GM23248 (cell line): ENCODE measurements around the gene CEP131. TPM values are rescaled to one million over a fixed set of nuclear protein-coding genes. Genes with fewer than 3 reads are reported as not detected.
"Not testable (repeated sequence)": the region's sequence is repeated elsewhere in the genome, so short reads cannot be mapped to it uniquely, and the experiment has no call there.

Experiments
- DNase-seq: peaks from one replicate; pipeline ENCODE4 v3.0.0-alpha.2; 2015
- H2AFZ ChIP-seq: fragments of 200-600 bp; sonication (generic); 2 replicates; pipeline ENCODE4 v1.6.1; 2016; ENCODE audit warnings: antibody characterized with exemption
- H3F3A ChIP-seq: fragments of 200-600 bp; sonication (generic); 2 replicates; pipeline ENCODE4 v1.6.1; 2016; ENCODE audit warnings: mild to moderate bottlenecking, antibody characterized with exemption, mixed run types; ENCODE audit not compliant: insufficient read depth
- H3K27ac ChIP-seq: fragments of 200-600 bp; sonication (generic); 2 replicates; pipeline ENCODE4 v1.5.1; 2016; ENCODE audit warnings: mild to moderate bottlenecking
- H3K27me3 ChIP-seq: fragments of 200-600 bp; sonication (generic); replicated peaks from 2 replicates; pipeline ENCODE4 v1.6.1; 2016; ENCODE audit warnings: mild to moderate bottlenecking; ENCODE audit not compliant: insufficient read depth
- H3K36me3 ChIP-seq: fragments of 200-600 bp; sonication (generic); 2 replicates; pipeline ENCODE4 v1.6.1; 2016; ENCODE audit warnings: low read depth, mild to moderate bottlenecking
- H3K4me1 ChIP-seq: fragments of 200-600 bp; sonication (generic); 2 replicates; pipeline ENCODE4 v1.6.1; 2016; ENCODE audit warnings: mild to moderate bottlenecking; ENCODE audit not compliant: insufficient read depth
- H3K4me2 ChIP-seq: fragments of 200-600 bp; sonication (generic); one replicate; pipeline ENCODE4 v1.6.1; 2016; ENCODE audit warnings: mild to moderate bottlenecking; ENCODE audit not compliant: unreplicated experiment
- H3K4me3 ChIP-seq: fragments of 200-600 bp; sonication (generic); 2 replicates; pipeline ENCODE4 v1.5.1; 2016; ENCODE audit warnings: mild to moderate bottlenecking
- H3K79me2 ChIP-seq: fragments of 200-600 bp; sonication (generic); 2 replicates; pipeline ENCODE4 v1.6.1; 2016; ENCODE audit warnings: mild to moderate bottlenecking; ENCODE audit not compliant: insufficient read depth
- H3K9ac ChIP-seq: fragments of 200-600 bp; sonication (generic); 2 replicates; pipeline ENCODE4 v1.6.1; 2016; ENCODE audit warnings: mild to moderate bottlenecking
- H3K9me2 ChIP-seq: fragments of 200-600 bp; sonication (generic); 2 replicates; pipeline ENCODE4 v1.6.1; 2016; ENCODE audit warnings: mixed run types, mild to moderate bottlenecking, moderate library complexity; ENCODE audit not compliant: insufficient read depth
- H3K9me3 ChIP-seq: fragments of 200-600 bp; sonication (generic); one replicate; pipeline ENCODE4 v1.6.1; 2017; ENCODE audit warnings: low read depth
- H4K20me1 ChIP-seq: fragments of 200-600 bp; sonication (generic); 2 replicates; pipeline ENCODE4 v1.6.0; 2016; ENCODE audit not compliant: insufficient read depth
- EZH2 ChIP-seq: fragments of 200-600 bp; sonication (generic); IDR thresholded peaks from 2 replicates; pipeline ENCODE4 v1.6.1; 2018; ENCODE audit warnings: antibody characterized with exemption, mild to moderate bottlenecking; ENCODE audit not compliant: insufficient read depth, poor library complexity, severe bottlenecking
- EZH2phosphoT487 ChIP-seq: fragments of 200-600 bp; sonication (generic); IDR thresholded peaks from 2 replicates; pipeline ENCODE4 v1.6.1; 2018; ENCODE audit warnings: antibody characterized with exemption, moderate library complexity, mild to moderate bottlenecking, low read depth; ENCODE audit not compliant: insufficient read depth
- WGBS, 2 experiments: methylation state at CpG; one replicate each; pipeline ENCODE4 v1.1.6; 2015 to 2017; ENCODE audit warnings: low lambda C conversion rate in 2 of 2, low coverage in 1 of 2; ENCODE audit errors: missing lambda C conversion rate in 2 of 2; 5-methylcytosine and 5-hydroxymethylcytosine counted together
- in situ Hi-C: fragments of 300-500 bp; cut with MboI; formaldehyde crosslinking; loops from 2 replicates; pipeline ENCODE4 v1.15.0; 2020
- polyA plus RNA-seq: library from polyadenylated mRNA; unstranded; fragments of >200 nt; fragmentation: Nextera tagmentation; extraction: Ambion mirVana; gene quantifications from 2 replicates; pipeline ENCODE4 v1.2.1, GENCODE V29; 2016
- total RNA-seq: library from RNA; depleted of rRNA; stranded (reverse); fragments of >200 nt; shearing (Covaris generic); gene quantifications from 2 replicates; pipeline ENCODE4 v1.2.3, GENCODE V29; 2014

Gene CEP131
- total and polyA plus RNA-seq, 2 experiments from 2014 or later = 5.6 to 8.0 TPM

DNA sequence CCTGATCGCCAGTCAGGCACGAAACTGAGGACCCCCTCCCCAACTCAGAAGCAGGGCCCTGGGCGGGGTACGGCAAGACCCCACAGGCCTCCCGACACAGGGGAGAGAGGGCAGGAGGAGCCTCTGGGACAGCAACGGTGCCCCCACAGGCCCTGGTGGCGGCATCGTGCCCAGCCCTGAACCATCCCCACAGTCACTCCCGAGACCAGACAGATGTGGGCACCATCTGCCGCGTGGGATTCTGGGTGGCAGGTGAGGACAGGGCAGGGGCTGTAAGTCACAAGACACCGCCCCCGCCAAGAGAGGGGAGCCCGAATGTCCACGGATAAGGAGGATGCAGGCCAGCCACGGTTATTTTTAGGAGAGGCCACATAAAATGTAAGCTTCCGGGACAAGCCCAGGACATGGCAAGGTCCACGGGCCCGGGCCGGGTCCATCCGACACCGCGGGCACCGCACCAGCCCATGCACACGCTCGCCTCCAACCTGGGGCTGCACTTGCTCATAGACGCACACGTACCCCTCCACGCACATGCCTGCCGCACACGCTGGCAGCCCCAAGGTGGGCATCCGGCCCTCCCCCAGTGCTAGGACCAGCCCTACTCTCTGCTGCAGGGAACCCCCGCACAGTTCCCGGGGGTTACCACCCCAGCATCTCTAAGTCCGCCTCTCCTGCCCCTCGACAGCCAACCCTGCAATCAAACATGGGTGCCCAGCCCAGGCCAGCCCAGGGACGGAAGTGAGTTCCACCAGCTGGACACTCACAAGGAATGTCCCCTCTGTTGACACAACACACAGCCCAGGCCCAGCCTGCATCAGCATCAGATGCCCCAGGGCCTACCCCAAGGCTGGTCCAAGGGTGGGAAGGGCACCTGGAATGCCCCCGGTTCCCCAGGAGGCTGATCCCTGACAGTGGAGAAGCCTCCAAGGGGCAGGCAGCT lies 65.6 kb downstream of the CEP131 start:
- 0 out of 2 replicates have a peak, but pooled peaks cover 9% of the 10 kb centered on the region for H3F3A ChIP-seq
- H3K4me2 ChIP-seq = no peak overlapping the region
- no peak overlapping the region for H3K27ac ChIP-seq
- H4K20me1 ChIP-seq = no peaks in the 10 kb centered on the region
- no peaks in the 10 kb centered on the region for H3K36me3 ChIP-seq
- no peaks in the 10 kb centered on the region for H3K9me3 ChIP-seq
- WGBS, 2 experiments = 85 to 90% methylated on average over 36 to 38 of the region's 38 CpGs
- H3K9ac ChIP-seq = no peak overlapping the region
- TF ChIP-seq EZH2 = no peak
- TF ChIP-seq EZH2phosphoT487 = no peak
- no peaks in the 10 kb centered on the region for H3K4me1 ChIP-seq
- H3K79me2 ChIP-seq = no peaks in the 10 kb centered on the region
- no peaks in the 10 kb centered on the region for H3K27me3 ChIP-seq
- no peak overlapping the region for H3K4me3 ChIP-seq
- in situ Hi-C loops = no loop called here
- no peak for DNase-seq
- H3K9me2 ChIP-seq = no peaks in the 10 kb centered on the region
- no peak overlapping the region for H2AFZ ChIP-seq

DNA sequence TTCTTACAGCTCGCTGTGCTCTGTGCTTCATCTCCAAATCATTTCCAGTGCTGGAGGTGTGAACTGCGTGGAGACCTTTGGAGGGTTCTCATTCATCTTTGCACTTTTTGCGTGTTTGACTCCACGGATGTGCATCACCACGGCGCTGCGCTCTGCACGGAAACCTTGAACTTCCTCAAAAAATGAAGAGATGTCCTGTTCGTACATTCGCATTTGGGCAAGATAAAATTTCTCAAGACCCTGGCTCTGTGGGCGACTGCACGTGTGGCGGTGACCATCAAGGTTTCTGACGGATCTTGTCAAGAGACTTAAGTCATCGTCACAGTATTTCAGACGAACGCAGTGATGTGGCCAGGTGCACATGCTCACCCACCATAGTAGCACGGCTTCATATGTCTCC lies 67.8 kb downstream of the CEP131 start:
- in situ Hi-C loops = no loop called here

DNA sequence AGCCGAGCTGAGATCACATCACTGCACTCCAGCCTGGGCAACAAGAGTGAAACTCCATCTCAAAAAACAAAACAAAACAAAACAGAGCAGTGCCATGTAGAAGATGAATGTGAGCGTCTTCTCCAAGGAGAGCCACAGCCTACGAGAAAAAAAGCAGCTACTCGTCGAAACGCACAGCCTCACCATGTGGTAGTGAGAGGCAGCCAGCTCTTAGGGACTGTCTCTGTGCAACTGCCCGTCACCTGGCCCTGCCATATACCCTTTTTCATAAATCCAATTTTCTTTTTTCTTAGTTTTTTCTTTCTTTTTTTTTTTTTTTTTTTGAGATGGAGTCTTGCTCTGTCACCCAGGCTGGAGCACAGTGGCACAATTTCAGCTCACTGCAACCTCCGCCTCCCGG lies 68.7 kb downstream of the CEP131 start:
- H3K9me3 ChIP-seq, H2AFZ ChIP-seq, H3K4me2 ChIP-seq, H3K4me1 ChIP-seq, H4K20me1 ChIP-seq, H3K36me3 ChIP-seq, DNase-seq, H3K9ac ChIP-seq, in situ Hi-C loops, H3K27ac ChIP-seq, H3K27me3 ChIP-seq, H3K9me2 ChIP-seq, H3K79me2 ChIP-seq, H3F3A ChIP-seq, H3K4me3 ChIP-seq: not testable (repeated sequence)
- 65 to 68% methylated on average over 9 of the region's 9 CpGs for WGBS, 2 experiments

More for the DNA sequence above, 67.8 kb downstream of the CEP131 start:
- H3K9me3 ChIP-seq = no peaks in the 10 kb centered on the region
- H3K9me2 ChIP-seq = no peaks in the 10 kb centered on the region
- 0 out of 2 replicates have a peak, but pooled peaks cover 9% of the 10 kb centered on the region for H3F3A ChIP-seq
- no peak overlapping the region for H3K4me2 ChIP-seq
- H3K36me3 ChIP-seq = no peaks in the 10 kb centered on the region
- DNase-seq = no peak
- H3K4me3 ChIP-seq = no peak overlapping the region
- H3K27ac ChIP-seq = no peak overlapping the region
- 91 to 93% methylated on average over 18 of the region's 18 CpGs for WGBS, 2 experiments
- no peak for TF ChIP-seq EZH2phosphoT487
- no peak for TF ChIP-seq EZH2
- no peaks in the 10 kb centered on the region; the same call in 1 of the 2 replicates for H3K27me3 ChIP-seq
- H4K20me1 ChIP-seq = no peaks in the 10 kb centered on the region
- H2AFZ ChIP-seq = no peak overlapping the region
- no peaks in the 10 kb centered on the region for H3K79me2 ChIP-seq
- H3K9ac ChIP-seq = no peak overlapping the region
- H3K4me1 ChIP-seq = no peaks in the 10 kb centered on the region

DNA sequence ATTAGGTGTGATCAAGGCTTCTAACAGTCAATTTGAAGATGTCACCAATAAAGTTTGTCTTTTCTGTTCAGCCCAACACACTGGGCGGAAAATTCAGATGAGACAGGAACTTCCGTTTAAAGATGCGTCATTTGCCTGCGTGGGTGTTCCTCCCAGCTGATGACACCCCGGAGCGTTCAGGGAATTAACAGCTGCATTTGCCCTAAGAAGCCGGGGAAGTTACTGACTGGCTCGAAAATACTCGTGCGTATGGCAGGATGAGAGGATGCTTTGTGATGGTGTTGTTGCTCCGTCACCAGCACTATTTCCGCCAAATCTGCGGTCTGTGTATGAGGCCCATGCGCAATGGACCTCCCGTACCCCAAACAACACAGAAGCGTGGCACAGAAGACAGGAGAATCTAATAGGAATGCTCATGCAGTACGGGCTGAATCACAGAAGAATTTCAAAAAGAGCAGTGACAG lies 69.4 kb downstream of the CEP131 start:
- H3K4me1 ChIP-seq = no peaks in the 10 kb centered on the region
- 59 to 63% methylated on average over 17 of the region's 17 CpGs for WGBS, 2 experiments
- no peaks in the 10 kb centered on the region; the same call in 1 of the 2 replicates for H3K27me3 ChIP-seq
- H3K9me3 ChIP-seq = no peaks in the 10 kb centered on the region
- no peak overlapping the region for H3K9ac ChIP-seq
- H3K9me2 ChIP-seq = no peaks in the 10 kb centered on the region
- H3K36me3 ChIP-seq = no peaks in the 10 kb centered on the region
- 0 out of 2 replicates have a peak, but pooled peaks cover 9% of the 10 kb centered on the region for H3F3A ChIP-seq
- no peaks in the 10 kb centered on the region for H3K79me2 ChIP-seq
- in situ Hi-C loops = no loop called here
- no peak overlapping the region for H3K27ac ChIP-seq
- no peaks in the 10 kb centered on the region for H4K20me1 ChIP-seq
- H2AFZ ChIP-seq = peak overlapping the region; percentile 66; the same call in 1 of the 2 replicates
- peak overlapping the region; percentile 21 for H3K4me2 ChIP-seq
- no peak for TF ChIP-seq EZH2phosphoT487
- no peak for TF ChIP-seq EZH2
- no peak overlapping the region for H3K4me3 ChIP-seq
- DNase-seq = peak; percentile 80
